IMR-90 (cell line): ENCODE results near the gene TNNI2.

ENCODE experiments used
- BHLHE40 ChIP-seq: fragments of 150-350 bp; IDR thresholded peaks from 2 replicates; pipeline ENCODE4 v1.6.1; 2016; ENCODE audit warnings: mild to moderate bottlenecking, low read depth, low read length
- CEBPB ChIP-seq: IDR thresholded peaks from 2 replicates; pipeline ENCODE4 v1.6.1; 2012; ENCODE audit warnings: low read depth, low read length, improper control_type of control experiment
- CHD1 ChIP-seq: IDR thresholded peaks from 2 replicates; pipeline ENCODE4 v1.6.1; 2012; ENCODE audit warnings: low read depth, low read length, improper control_type of control experiment
- MAFK ChIP-seq: IDR thresholded peaks from 2 replicates; pipeline ENCODE4 v1.6.1; 2012; ENCODE audit warnings: low read depth, low read length, improper control_type of control experiment
- MAZ ChIP-seq: IDR thresholded peaks from 2 replicates; pipeline ENCODE4 v1.6.1; 2012; ENCODE audit warnings: low read depth, mild to moderate bottlenecking, low read length, improper control_type of control experiment, moderate library complexity, borderline replicate concordance
- MXI1 ChIP-seq: IDR thresholded peaks from 2 replicates; pipeline ENCODE4 v1.6.1; 2012; ENCODE audit warnings: low read depth, mild to moderate bottlenecking, low read length, moderate library complexity, borderline replicate concordance
- POLR2A ChIP-seq: IDR thresholded peaks from 2 replicates; pipeline ENCODE4 v1.6.1; 2012; ENCODE audit warnings: mild to moderate bottlenecking, low read depth, low read length
- RAD21 ChIP-seq: IDR thresholded peaks from 2 replicates; pipeline ENCODE4 v1.6.1; 2012; ENCODE audit warnings: low read length, improper control_type of control experiment
- RCOR1 ChIP-seq: IDR thresholded peaks from 2 replicates; pipeline ENCODE4 v1.6.1; 2012; ENCODE audit warnings: mild to moderate bottlenecking, low read length, improper control_type of control experiment; ENCODE audit not compliant: insufficient replicate concordance
- RFX5 ChIP-seq: IDR thresholded peaks from 2 replicates; pipeline ENCODE4 v1.8.0; 2012; ENCODE audit warnings: low read depth, mild to moderate bottlenecking, low read length, moderate library complexity
- SMC3 ChIP-seq: fragments of 150-350 bp; IDR thresholded peaks from 2 replicates; pipeline ENCODE4 v1.6.1; 2016; ENCODE audit warnings: low read depth, mild to moderate bottlenecking, antibody characterized with exemption, low read length, moderate library complexity
- TF ChIP-seq, protein P1 (sequence below): conservative IDR thresholded peaks from 2 replicates; pipeline ENCODE4 v1.5.1; 2012; ENCODE audit warnings: mild to moderate bottlenecking, low read depth, low read length, improper control_type of control experiment
- TF ChIP-seq, protein P2 (sequence below): fragments of 150-350 bp; IDR thresholded peaks from 2 replicates; pipeline ENCODE4 v1.6.1; 2016; ENCODE audit warnings: low read depth, mild to moderate bottlenecking, low read length, moderate library complexity, borderline replicate concordance
- TF ChIP-seq, protein P3 (sequence below): fragments of 150-350 bp; IDR thresholded peaks from 2 replicates; pipeline ENCODE4 v1.6.1; 2017; ENCODE audit warnings: mild to moderate bottlenecking, antibody characterized with exemption, low read length, low read depth

DNA sequence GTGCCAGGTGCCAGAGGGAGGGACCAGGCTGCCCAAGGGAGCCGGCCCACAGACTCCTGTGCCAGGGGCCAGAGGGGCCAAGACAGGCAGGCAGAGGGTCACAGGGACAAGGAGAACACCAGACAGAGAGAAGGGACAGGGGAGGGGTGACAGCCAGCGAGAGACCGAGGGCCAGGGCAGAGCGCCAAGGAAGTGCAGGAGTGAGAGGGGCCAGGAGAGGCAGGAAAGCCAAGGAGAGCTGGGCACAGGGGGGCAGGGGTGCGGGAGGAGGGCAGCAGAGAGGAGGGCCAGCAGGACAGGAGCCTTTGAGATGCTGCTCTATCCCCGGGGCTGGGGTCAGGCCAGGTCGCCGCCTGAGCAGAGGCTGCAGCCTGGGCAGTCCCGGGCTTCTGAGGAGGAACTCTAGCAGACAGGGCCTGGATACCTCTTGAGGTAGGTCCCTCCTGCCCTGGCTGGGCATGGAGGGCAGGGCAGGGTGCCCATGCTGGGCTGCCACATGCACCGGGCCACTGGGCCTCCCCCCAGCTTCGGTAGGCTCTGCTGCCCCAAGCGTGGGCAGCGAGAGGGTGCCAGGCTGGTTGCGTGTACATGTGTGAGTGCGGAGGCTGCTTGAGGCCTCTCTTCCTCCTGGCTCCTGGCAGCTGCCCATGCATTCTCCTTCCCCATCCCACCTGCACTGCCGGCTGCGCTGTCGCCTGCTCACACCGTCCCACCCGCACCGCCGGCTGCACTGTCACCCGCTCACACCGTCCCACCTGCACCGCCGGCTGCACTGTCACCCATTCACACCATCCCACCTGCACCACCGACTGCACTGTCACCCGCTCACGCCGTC is 26.3 kb downstream of the TNNI2 start:
- TF ChIP-seq, protein P1, sequence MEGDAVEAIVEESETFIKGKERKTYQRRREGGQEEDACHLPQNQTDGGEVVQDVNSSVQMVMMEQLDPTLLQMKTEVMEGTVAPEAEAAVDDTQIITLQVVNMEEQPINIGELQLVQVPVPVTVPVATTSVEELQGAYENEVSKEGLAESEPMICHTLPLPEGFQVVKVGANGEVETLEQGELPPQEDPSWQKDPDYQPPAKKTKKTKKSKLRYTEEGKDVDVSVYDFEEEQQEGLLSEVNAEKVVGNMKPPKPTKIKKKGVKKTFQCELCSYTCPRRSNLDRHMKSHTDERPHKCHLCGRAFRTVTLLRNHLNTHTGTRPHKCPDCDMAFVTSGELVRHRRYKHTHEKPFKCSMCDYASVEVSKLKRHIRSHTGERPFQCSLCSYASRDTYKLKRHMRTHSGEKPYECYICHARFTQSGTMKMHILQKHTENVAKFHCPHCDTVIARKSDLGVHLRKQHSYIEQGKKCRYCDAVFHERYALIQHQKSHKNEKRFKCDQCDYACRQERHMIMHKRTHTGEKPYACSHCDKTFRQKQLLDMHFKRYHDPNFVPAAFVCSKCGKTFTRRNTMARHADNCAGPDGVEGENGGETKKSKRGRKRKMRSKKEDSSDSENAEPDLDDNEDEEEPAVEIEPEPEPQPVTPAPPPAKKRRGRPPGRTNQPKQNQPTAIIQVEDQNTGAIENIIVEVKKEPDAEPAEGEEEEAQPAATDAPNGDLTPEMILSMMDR: no peak
- no peak for TF ChIP-seq RAD21
- TF ChIP-seq POLR2A: no peak
- no peak for TF ChIP-seq MAFK
- TF ChIP-seq CHD1: no peak
- TF ChIP-seq MAZ: no peak
- no peak for TF ChIP-seq RCOR1
- TF ChIP-seq CEBPB: no peak
- TF ChIP-seq MXI1: no peak
- TF ChIP-seq, protein P2, sequence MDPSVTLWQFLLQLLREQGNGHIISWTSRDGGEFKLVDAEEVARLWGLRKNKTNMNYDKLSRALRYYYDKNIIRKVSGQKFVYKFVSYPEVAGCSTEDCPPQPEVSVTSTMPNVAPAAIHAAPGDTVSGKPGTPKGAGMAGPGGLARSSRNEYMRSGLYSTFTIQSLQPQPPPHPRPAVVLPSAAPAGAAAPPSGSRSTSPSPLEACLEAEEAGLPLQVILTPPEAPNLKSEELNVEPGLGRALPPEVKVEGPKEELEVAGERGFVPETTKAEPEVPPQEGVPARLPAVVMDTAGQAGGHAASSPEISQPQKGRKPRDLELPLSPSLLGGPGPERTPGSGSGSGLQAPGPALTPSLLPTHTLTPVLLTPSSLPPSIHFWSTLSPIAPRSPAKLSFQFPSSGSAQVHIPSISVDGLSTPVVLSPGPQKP: no peak
- no peak for TF ChIP-seq SMC3
- TF ChIP-seq, protein P3, sequence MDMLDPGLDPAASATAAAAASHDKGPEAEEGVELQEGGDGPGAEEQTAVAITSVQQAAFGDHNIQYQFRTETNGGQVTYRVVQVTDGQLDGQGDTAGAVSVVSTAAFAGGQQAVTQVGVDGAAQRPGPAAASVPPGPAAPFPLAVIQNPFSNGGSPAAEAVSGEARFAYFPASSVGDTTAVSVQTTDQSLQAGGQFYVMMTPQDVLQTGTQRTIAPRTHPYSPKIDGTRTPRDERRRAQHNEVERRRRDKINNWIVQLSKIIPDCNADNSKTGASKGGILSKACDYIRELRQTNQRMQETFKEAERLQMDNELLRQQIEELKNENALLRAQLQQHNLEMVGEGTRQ: no peak
- no peak for TF ChIP-seq RFX5
- no peak for TF ChIP-seq BHLHE40
